ENCODE measurements around the gene VPS36. TPM values are rescaled to one million over a fixed set of nuclear protein-coding genes. Genes with fewer than 3 reads are reported as not detected.

The VPS36 gene
- total and polyA plus RNA-seq, 9 of the 15 experiments (the other 6 are each of a cell fraction or from before 2014, with no cell fraction given) = 8.4 to 30.6 (median 23.7) TPM

- TF ChIP-seq ZNF592 (IDR thresholded peaks at IDR 0.05) (0 out of 2 replicates have a peak, but pooled peaks have one; percentile 43), RCOR1 (IDR thresholded peaks at IDR 0.05; ENCODE audit: borderline replicate concordance in 1 of 2, low read depth in 2 of 2, low read length in 2 of 2) (no peak), ZNF133 (CRISPR knock-in tag; IDR thresholded peaks at IDR 0.05) (no peak), TCFL5 (CRISPR knock-in tag; conservative IDR thresholded peaks at IDR 0.05) (no peak), PCBP1 (IDR thresholded peaks at IDR 0.05; ENCODE audit: low read depth, low read length, poor library complexity, severe bottlenecking) (no peak), MAFG (tag; conservative IDR thresholded peaks at IDR 0.05) (no peak), MYC (IDR thresholded peaks at IDR 0.05; ENCODE audit: low read depth, low read length) (peak; percentile 6; the same call in 1 of the 2 replicates), MYC (CRISPR knock-in tag; IDR thresholded peaks at IDR 0.05; ENCODE audit: borderline replicate concordance, low read depth) (no peak), SLC30A9 (CRISPR knock-in tag; IDR thresholded peaks at IDR 0.05) (no peak), MCM2 (IDR thresholded peaks at IDR 0.05; ENCODE audit: low read depth) (no peak), ZSCAN29 (IDR thresholded peaks at IDR 0.05) (no peak), SPI1 (IDR thresholded peaks at IDR 0.05; ENCODE audit: borderline replicate concordance, low read depth, low read length) (peak; percentile 69; the same call in 1 of the 2 replicates), ZNF354B (CRISPR knock-in tag; IDR thresholded peaks at IDR 0.05) (no peak), POU5F1 (IDR thresholded peaks at IDR 0.05; ENCODE audit: borderline replicate concordance, low read depth, low read length, partially characterized antibody) (no peak), SREBF2 (CRISPR knock-in tag; IDR thresholded peaks at IDR 0.05) (no peak), ZFX (CRISPR knock-in tag; IDR thresholded peaks at IDR 0.05) (peak; percentile 92), ZNF76 (CRISPR knock-in tag; IDR thresholded peaks at IDR 0.05; ENCODE audit: borderline replicate concordance) (no peak), SRSF1 (IDR thresholded peaks at IDR 0.05; ENCODE audit: low read depth, low read length) (no peak), ZFPM2 (CRISPR knock-in tag; IDR thresholded peaks at IDR 0.05) (no peak), ZNF224 (CRISPR knock-in tag; IDR thresholded peaks at IDR 0.05) (no peak), POLR2A (conservative IDR thresholded peaks at IDR 0.05) (no peak), ZBTB5 (IDR thresholded peaks at IDR 0.05) (no peak), TARDBP (IDR thresholded peaks at IDR 0.05) (no peak), PTTG1 (tag; IDR thresholded peaks at IDR 0.05; ENCODE audit: low read depth) (no peak), ZC3H11A (IDR thresholded peaks at IDR 0.05; ENCODE audit: low read depth, low read length) (no peak), HOXB6 (CRISPR knock-in tag; IDR thresholded peaks at IDR 0.05; ENCODE audit: borderline replicate concordance) (no peak), SMARCB1 (IDR thresholded peaks at IDR 0.05; ENCODE audit: insufficient read length, low read depth) (no peak), ZKSCAN8 (CRISPR knock-in tag; IDR thresholded peaks at IDR 0.05) (no peak)
Observed at GRCh38 chr13:52455677-52456041, 5.2 kb upstream of the VPS36 start (continued).
